MM.1S (cell line): Measurements from ENCODE around the gene IKBKE.

Source experiments
- DNase-seq: peaks from one replicate; pipeline ENCODE4 v3.0.0-alpha.2; 2015
- H2AFZ ChIP-seq: fragments of 300-600 bp; sonication (generic); 2 replicates; pipeline ENCODE4 v1.6.0; 2016; ENCODE audit warnings: antibody characterized with exemption, low read length
- H3F3A ChIP-seq: fragments of 300-600 bp; sonication (generic); 2 replicates; pipeline ENCODE4 v1.6.1; 2016; ENCODE audit warnings: mild to moderate bottlenecking, antibody characterized with exemption, low read length, moderate library complexity, mixed read lengths; ENCODE audit not compliant: insufficient read depth
- H3K27ac ChIP-seq: fragments of 300-600 bp; sonication (generic); 2 replicates; pipeline ENCODE4 v1.5.1; 2016; ENCODE audit warnings: mild to moderate bottlenecking, low read length
- H3K27me3 ChIP-seq: fragments of 300-600 bp; sonication (generic); replicated peaks from 2 replicates; pipeline ENCODE4 v1.6.0; 2016; ENCODE audit warnings: low read length; ENCODE audit not compliant: insufficient read depth
- H3K36me3 ChIP-seq: fragments of 300-600 bp; sonication (generic); replicated peaks from 2 replicates; pipeline ENCODE4 v1.6.1; 2016; ENCODE audit warnings: mild to moderate bottlenecking, low read length, mixed read lengths; ENCODE audit not compliant: insufficient read depth
- H3K4me1 ChIP-seq: fragments of 300-600 bp; sonication (generic); 2 replicates; pipeline ENCODE4 v1.6.1; 2016; ENCODE audit warnings: low read length, mixed read lengths
- H3K4me2 ChIP-seq: fragments of 300-600 bp; sonication (generic); 2 replicates; pipeline ENCODE4 v1.6.0; 2016; ENCODE audit warnings: low read depth, low read length
- H3K4me3 ChIP-seq: fragments of 300-600 bp; sonication (generic); 2 replicates; pipeline ENCODE4 v1.5.1; 2016; ENCODE audit warnings: low read length, mixed read lengths
- H3K79me2 ChIP-seq: fragments of 300-600 bp; sonication (generic); 2 replicates; pipeline ENCODE4 v1.6.1; 2016; ENCODE audit warnings: mixed run types, low read length, mixed read lengths
- H3K9ac ChIP-seq: fragments of 300-600 bp; sonication (generic); 2 replicates; pipeline ENCODE4 v1.6.1; 2016; ENCODE audit warnings: low read length, mixed read lengths
- H3K9me2 ChIP-seq: fragments of 300-600 bp; sonication (generic); replicated peaks from 2 replicates; pipeline ENCODE4 v1.6.1; 2016; ENCODE audit warnings: mild to moderate bottlenecking, low read length, mixed read lengths; ENCODE audit not compliant: insufficient read depth
- H3K9me3 ChIP-seq: fragments of 300-600 bp; sonication (generic); replicated peaks from 2 replicates; pipeline ENCODE4 v1.6.1; 2016; ENCODE audit warnings: mild to moderate bottlenecking, low read length, mixed read lengths; ENCODE audit not compliant: insufficient read depth
- H4K20me1 ChIP-seq: fragments of 300-600 bp; sonication (generic); 2 replicates; pipeline ENCODE4 v1.6.1; 2016; ENCODE audit warnings: mild to moderate bottlenecking, low read length, moderate library complexity, mixed read lengths; ENCODE audit not compliant: insufficient read depth
- EZH2 ChIP-seq: fragments of 300-600 bp; sonication (generic); optimal IDR thresholded peaks from 2 replicates; pipeline ENCODE3; 2017; ENCODE audit warnings: low read depth, mild to moderate bottlenecking, antibody characterized with exemption, low read length, mixed read lengths
- EZH2phosphoT487 ChIP-seq: fragments of 300-600 bp; sonication (generic); IDR thresholded peaks from 2 replicates; pipeline ENCODE4 v1.6.1; 2018; ENCODE audit warnings: antibody characterized with exemption, low read length
- TF ChIP-seq, protein P1 (sequence below): fragments of 300-600 bp; sonication (generic); IDR thresholded peaks from 2 replicates; pipeline ENCODE4 v1.5.1; 2016; ENCODE audit warnings: antibody characterized with exemption, low read length, mixed read lengths

The IKBKE gene

DNA sequence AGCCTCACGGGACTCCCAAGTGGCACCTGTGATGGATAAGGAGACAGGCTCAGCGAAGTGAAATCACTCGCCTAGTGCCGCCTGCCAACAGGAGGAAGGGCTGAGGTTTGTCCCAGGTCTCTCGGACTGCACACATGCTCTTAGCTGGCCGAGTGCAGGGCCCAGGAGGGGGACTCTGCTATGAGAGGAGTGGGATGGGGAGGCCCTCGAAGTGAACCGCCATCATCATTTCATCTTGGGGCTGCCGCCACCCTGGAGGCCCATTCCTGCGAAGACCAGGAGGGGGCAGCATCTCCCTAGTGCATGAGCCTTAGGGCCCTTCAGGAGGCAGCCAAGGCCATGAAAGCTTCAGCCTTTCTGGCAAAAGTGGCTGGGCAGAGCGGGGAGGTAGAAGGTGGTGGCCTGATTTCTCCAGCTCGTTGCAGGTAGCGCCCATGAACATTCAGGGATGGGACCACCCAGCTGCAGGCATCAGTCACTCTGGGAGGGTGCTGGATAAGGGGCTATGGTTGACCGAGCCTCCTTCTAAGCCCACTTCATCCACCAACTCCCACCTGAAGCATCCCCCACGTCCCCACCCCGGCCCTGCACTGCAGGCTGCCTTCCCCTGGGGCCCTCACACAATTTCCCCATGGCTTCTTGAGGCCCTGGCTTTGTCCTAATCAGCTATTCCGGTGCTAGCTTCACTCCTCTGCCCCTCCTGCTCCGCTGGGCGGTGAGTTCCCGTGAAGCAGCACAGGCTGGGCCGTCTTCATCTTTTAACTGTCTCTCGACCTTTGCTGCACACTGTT, 19.9 kb downstream of the IKBKE start:
- DNase-seq = peak; percentile 76
- Histone ChIP-seq H3K9me3 (no peaks in the 10 kb centered on the region), H3K4me3 (no peak overlapping the region), H3K4me2 (no peak overlapping the region), H3K36me3 (0 out of 2 replicates have a peak, but pooled peaks cover 2% of the 10 kb centered on the region), H3K79me2 (no peaks in the 10 kb centered on the region), H3K4me1 (peaks cover 9% of the 10 kb centered on the region), H3K27ac (no peak overlapping the region), H3K9me2 (no peaks in the 10 kb centered on the region), H3K27me3 (no peaks in the 10 kb centered on the region), H2AFZ (no peak overlapping the region), H3K9ac (no peak overlapping the region), H4K20me1 (no peaks in the 10 kb centered on the region), H3F3A (peaks cover 2% of the 10 kb centered on the region; the same call in 1 of the 2 replicates)
- TF ChIP-seq EZH2phosphoT487 (no peak), EZH2 (no peak)
- TF ChIP-seq, protein P1, sequence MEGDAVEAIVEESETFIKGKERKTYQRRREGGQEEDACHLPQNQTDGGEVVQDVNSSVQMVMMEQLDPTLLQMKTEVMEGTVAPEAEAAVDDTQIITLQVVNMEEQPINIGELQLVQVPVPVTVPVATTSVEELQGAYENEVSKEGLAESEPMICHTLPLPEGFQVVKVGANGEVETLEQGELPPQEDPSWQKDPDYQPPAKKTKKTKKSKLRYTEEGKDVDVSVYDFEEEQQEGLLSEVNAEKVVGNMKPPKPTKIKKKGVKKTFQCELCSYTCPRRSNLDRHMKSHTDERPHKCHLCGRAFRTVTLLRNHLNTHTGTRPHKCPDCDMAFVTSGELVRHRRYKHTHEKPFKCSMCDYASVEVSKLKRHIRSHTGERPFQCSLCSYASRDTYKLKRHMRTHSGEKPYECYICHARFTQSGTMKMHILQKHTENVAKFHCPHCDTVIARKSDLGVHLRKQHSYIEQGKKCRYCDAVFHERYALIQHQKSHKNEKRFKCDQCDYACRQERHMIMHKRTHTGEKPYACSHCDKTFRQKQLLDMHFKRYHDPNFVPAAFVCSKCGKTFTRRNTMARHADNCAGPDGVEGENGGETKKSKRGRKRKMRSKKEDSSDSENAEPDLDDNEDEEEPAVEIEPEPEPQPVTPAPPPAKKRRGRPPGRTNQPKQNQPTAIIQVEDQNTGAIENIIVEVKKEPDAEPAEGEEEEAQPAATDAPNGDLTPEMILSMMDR = peak; percentile 99

DNA sequence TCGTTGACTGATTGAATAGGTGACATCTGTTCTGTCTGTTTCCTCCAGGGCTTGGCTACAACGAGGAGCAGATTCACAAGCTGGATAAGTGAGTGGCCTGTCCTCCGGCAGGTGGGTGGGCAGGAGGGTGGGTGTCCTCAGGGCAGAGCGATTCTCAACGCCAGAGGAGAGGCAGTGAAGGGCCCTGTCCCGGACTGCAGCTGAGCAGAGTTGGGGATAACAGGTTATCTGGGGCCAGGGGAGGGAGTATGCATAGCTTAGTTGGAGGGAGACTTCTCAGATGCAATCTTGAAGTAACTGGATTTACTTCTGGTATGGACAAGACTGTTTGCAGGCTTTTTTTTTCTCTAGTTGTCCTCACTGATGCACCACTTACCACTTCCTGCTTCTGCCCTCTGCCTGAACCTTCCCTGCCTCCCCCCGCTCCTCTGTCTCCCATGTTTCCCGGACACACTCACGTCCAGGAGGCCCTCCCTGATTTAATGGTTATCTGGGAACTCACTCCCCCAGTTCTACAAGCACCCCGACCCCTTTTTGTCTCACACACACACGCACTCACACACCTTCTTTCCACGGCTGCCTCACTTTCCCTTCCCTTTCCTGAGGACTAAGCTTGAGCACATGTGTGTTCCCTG, 20.6 kb downstream of the IKBKE start:
- H3K9me2 ChIP-seq = no peaks in the 10 kb centered on the region
- TF ChIP-seq EZH2 (no peak), EZH2phosphoT487 (no peak)
- TF ChIP-seq, protein P1 = no peak
- H3K9ac ChIP-seq = no peak overlapping the region
- H3F3A ChIP-seq = peaks cover 4% of the 10 kb centered on the region; the same call in 1 of the 2 replicates
- no peak overlapping the region for H3K4me2 ChIP-seq
- H3K4me1 ChIP-seq = peaks cover 17% of the 10 kb centered on the region
- DNase-seq = no peak
- H3K27me3 ChIP-seq = no peaks in the 10 kb centered on the region
- H3K9me3 ChIP-seq = no peaks in the 10 kb centered on the region
- H2AFZ ChIP-seq = no peak overlapping the region
- H3K79me2 ChIP-seq = no peaks in the 10 kb centered on the region
- H3K4me3 ChIP-seq = no peak overlapping the region
- H4K20me1 ChIP-seq = no peaks in the 10 kb centered on the region
- H3K27ac ChIP-seq = no peak overlapping the region
- H3K36me3 ChIP-seq = 0 out of 2 replicates have a peak, but pooled peaks cover 2% of the 10 kb centered on the region

DNA sequence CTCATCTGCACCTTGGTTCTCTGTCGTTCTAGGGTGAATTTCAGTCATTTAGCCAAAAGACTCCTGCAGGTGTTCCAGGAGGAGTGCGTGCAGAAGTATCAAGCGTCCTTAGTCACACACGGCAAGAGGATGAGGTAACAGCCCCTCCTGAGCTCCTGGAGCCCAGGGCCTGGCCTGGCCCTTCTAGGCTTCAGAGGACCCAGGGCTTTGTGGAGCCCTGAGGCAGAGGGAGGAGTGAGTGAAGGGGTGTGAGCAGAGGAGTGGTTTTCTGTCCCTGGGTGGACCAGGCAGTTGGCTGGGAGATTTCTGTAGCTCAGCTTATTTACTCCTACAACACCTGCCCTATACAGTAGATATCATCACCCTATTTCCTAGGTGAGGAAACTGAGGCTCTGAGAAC, 21.3 kb downstream of the IKBKE start:
- Histone ChIP-seq H3K36me3 (0 out of 2 replicates have a peak, but pooled peaks cover 2% of the 10 kb centered on the region), H3K79me2 (no peaks in the 10 kb centered on the region), H4K20me1 (no peaks in the 10 kb centered on the region), H3K27ac (no peak overlapping the region), H3K9me3 (no peaks in the 10 kb centered on the region), H3K9ac (no peak overlapping the region), H3K27me3 (no peaks in the 10 kb centered on the region), H3F3A (peaks cover 4% of the 10 kb centered on the region; the same call in 1 of the 2 replicates), H2AFZ (no peak overlapping the region), H3K4me2 (no peak overlapping the region), H3K9me2 (no peaks in the 10 kb centered on the region), H3K4me3 (no peak overlapping the region), H3K4me1 (peaks cover 19% of the 10 kb centered on the region)
- no peak for DNase-seq
- TF ChIP-seq, protein P1 = no peak
- TF ChIP-seq EZH2phosphoT487 (no peak), EZH2 (no peak)
